ENCODE results near the gene SLC16A5. TPM values are rescaled to one million over a fixed set of nuclear protein-coding genes. Genes with fewer than 3 reads are reported as not detected.

The SLC16A5 gene
- total and polyA plus RNA-seq, 2 donors (not counting 1 experiment from before 2014, with no cell fraction given), result 9.3 to 14.5 TPM

GRCh38 chr17:75102385-75102821, 14.6 kb downstream of the SLC16A5 start:
- Histone ChIP-seq H4K20me1 (ENCODE audit: control insufficient read depth, insufficient read depth, low read length, poor library complexity, severe bottlenecking) (no peaks in the 10 kb centered on the region), H3K4me3 (ENCODE audit: control extremely low read depth in 1 of 5, extremely low read depth in 1 of 5, insufficient read depth in 1 of 5, low read depth in 2 of 5, low read length in 4 of 5) (no peak overlapping the region), H3K27me3 (replicated peaks in 1 of 4; ENCODE audit: control extremely low read depth in 1 of 4, control insufficient read depth in 3 of 4, insufficient read depth in 4 of 4, low read length in 3 of 4) (peaks cover 0 to 2% (median 0%) of the 10 kb centered on the region in 4 experiments), H3K36me3 (replicated peaks in 1 of 2; ENCODE audit: control extremely low read depth in 1 of 2, control insufficient read depth in 1 of 2, extremely low read depth in 1 of 2, insufficient read depth in 2 of 2, low read length in 1 of 2) (peaks cover 0 to 2% of the 10 kb centered on the region in 2 experiments), H2AFZ (ENCODE audit: insufficient read depth, low read depth, low read length, poor library complexity, severe bottlenecking) (no peak overlapping the region), H3K4me2 (replicated peaks; ENCODE audit: low read depth, low read length, poor library complexity, severe bottlenecking) (peak overlapping the region; percentile 52), H3K79me2 (ENCODE audit: control insufficient read depth, insufficient read depth, low read length) (no peaks in the 10 kb centered on the region), H3K9me3 (ENCODE audit: control extremely low read depth in 1 of 3, control insufficient read depth in 2 of 3, insufficient read depth in 1 of 3, low read length in 2 of 3) (no peaks in the 10 kb centered on the region), H3K4me1 (ENCODE audit: control insufficient read depth in 2 of 2, insufficient read depth in 2 of 2, low read length in 2 of 2) (peaks cover 10 to 14% of the 10 kb centered on the region in 2 donors), H3K9ac (ENCODE audit: low read length) (no peak overlapping the region), H3K27ac (ENCODE audit: low read length in 2 of 2) (no peak overlapping the region)
- H3K4me1 Mint-ChIP-seq, result peaks cover 14% of the 10 kb centered on the region
- H3K4me3 Mint-ChIP-seq, result peak overlapping the region; percentile 12
- ChIA-PET POLR2A (interaction anchor here (0.5 to 0.8 kb wide), 3 partner anchors 12 to 265 kb away, joined by 3 to 5 read pairs (median 3); no protein-coding TSS in a partner anchor), CTCF (interaction anchor here (0.6 to 4.9 kb wide), 3 partner anchors 9 to 101 kb away, joined by 4 to 32 read pairs (median 9); no protein-coding TSS in a partner anchor)
- H3K27ac Mint-ChIP-seq, result peak overlapping the region; percentile 54
- no peak for TF ChIP-seq EZH2 (IDR thresholded peaks at IDR 0.05; ENCODE audit: borderline replicate concordance, insufficient read depth, low read depth, low read length, poor library complexity, severe bottlenecking)
- TF ChIP-seq CTCF (IDR thresholded peaks at IDR 0.05), result no peak
- WGBS (ENCODE audit: insufficient coverage), result 11% methylated on average over 9 of the region's 12 CpGs
- DNase-seq (peak; percentile 93), ATAC-seq (ENCODE audit: low read depth) (peak; percentile 84)
- intact Hi-C loops (cut with micrococcal nuclease), result no loop called here
- no peaks in the 10 kb centered on the region for H3K9me3 Mint-ChIP-seq (ENCODE audit: insufficient read depth)
- H3K27me3 Mint-ChIP-seq, result no peaks in the 10 kb centered on the region
